Type B pancreatic cell (in vitro differentiated cells): ENCODE data around the gene CFAP74. TPM values are rescaled to one million over a fixed set of nuclear protein-coding genes. Genes with fewer than 3 reads are reported as not detected.

Source experiments
- DNase-seq: peaks from one replicate; pipeline ENCODE4 v3.0.0; 2021; ENCODE audit warnings: mixed read lengths; ENCODE audit not compliant: unreplicated experiment; ENCODE audit errors: extremely low spot score
- H3K27ac Mint-ChIP-seq: 2 replicates; pipeline ENCODE4 v1.8.0; 2021; ENCODE audit warnings: mild to moderate bottlenecking, mixed read lengths
- H3K27me3 Mint-ChIP-seq: 2 replicates; pipeline ENCODE4 v1.8.0; 2021; ENCODE audit warnings: mixed read lengths
- H3K36me3 Mint-ChIP-seq: 2 replicates; pipeline ENCODE4 v1.8.0; 2021; ENCODE audit warnings: mixed read lengths
- H3K4me1 Mint-ChIP-seq: one replicate; pipeline ENCODE4 v1.8.0; 2021; ENCODE audit warnings: mixed read lengths; ENCODE audit not compliant: unreplicated experiment
- H3K4me3 Mint-ChIP-seq: 2 replicates; pipeline ENCODE4 v1.8.0; 2021; ENCODE audit warnings: mild to moderate bottlenecking, mixed read lengths
- H3K9me3 Mint-ChIP-seq: 2 replicates; pipeline ENCODE4 v1.8.0; 2021; ENCODE audit warnings: mixed read lengths
- total RNA-seq: library from RNA; stranded (reverse); gene quantifications from 2 replicates; pipeline ENCODE4 v1.2.1, GENCODE V29; 2021; ENCODE audit warnings: low replicate concordance
- TF ChIP-seq, protein P1 (sequence below): fragments of 200-600 bp; sonication (generic); conservative IDR thresholded peaks from 2 replicates; pipeline ENCODE4 v1.5.0; 2021; ENCODE audit warnings: antibody characterized with exemption, mild to moderate bottlenecking

Gene CFAP74
- total RNA-seq, 1 donor from 2014 or later, result 1.5 TPM

DNA sequence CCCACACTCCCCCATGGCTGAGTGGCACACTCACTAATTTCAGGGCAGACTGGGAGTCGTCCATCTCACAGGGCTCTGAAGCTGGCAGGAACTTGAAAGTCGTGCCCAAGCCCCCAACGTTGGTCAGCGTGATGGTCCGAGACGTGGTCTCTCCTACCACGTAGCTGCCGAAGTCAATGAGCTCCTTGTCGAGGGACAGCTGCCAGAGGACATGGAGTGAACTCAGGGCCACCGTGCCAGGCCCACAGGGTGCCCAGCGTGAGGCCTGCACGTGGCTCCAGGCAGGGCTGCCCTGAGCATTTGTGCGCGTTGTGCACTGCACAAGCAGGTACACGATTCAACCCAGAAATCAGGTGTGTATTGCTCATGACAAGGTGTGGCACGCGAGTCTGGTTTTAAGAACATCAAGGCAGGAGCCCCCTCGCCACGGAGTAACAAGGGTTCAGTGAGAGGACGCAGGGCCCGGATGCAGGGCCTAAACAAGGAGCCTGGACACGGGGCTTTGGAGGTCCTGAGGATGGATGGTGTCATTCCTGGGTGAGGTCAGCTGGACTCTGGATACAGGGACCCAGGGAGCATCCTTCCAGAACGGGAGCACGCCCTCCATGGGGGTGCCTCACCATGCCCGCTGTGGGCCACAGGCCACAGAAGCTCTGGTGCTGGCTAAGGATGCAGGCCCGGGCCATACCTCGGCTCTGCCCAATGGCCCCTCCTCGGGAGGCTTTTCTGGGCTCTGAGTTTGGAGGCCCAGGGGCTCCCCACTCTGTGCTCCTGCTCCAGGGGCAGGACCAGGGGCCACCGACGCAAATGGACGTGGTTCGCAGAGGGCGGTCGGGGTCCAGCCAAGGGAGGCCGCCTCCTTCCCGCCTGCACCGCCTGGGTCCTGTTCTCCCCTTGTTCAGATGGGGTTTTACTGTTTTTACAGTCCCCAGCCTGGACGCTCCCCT, 46.7 kb downstream of the CFAP74 start:
- no peaks in the 10 kb centered on the region for H3K9me3 Mint-ChIP-seq
- TF ChIP-seq, protein P1, sequence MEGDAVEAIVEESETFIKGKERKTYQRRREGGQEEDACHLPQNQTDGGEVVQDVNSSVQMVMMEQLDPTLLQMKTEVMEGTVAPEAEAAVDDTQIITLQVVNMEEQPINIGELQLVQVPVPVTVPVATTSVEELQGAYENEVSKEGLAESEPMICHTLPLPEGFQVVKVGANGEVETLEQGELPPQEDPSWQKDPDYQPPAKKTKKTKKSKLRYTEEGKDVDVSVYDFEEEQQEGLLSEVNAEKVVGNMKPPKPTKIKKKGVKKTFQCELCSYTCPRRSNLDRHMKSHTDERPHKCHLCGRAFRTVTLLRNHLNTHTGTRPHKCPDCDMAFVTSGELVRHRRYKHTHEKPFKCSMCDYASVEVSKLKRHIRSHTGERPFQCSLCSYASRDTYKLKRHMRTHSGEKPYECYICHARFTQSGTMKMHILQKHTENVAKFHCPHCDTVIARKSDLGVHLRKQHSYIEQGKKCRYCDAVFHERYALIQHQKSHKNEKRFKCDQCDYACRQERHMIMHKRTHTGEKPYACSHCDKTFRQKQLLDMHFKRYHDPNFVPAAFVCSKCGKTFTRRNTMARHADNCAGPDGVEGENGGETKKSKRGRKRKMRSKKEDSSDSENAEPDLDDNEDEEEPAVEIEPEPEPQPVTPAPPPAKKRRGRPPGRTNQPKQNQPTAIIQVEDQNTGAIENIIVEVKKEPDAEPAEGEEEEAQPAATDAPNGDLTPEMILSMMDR, result no peak
- no peak for DNase-seq
- H3K4me3 Mint-ChIP-seq, result no peak overlapping the region
- no peaks in the 10 kb centered on the region for H3K36me3 Mint-ChIP-seq
- peaks cover 12% of the 10 kb centered on the region for H3K27me3 Mint-ChIP-seq
- no peak overlapping the region for H3K27ac Mint-ChIP-seq
- peaks cover 9% of the 10 kb centered on the region for H3K4me1 Mint-ChIP-seq

DNA sequence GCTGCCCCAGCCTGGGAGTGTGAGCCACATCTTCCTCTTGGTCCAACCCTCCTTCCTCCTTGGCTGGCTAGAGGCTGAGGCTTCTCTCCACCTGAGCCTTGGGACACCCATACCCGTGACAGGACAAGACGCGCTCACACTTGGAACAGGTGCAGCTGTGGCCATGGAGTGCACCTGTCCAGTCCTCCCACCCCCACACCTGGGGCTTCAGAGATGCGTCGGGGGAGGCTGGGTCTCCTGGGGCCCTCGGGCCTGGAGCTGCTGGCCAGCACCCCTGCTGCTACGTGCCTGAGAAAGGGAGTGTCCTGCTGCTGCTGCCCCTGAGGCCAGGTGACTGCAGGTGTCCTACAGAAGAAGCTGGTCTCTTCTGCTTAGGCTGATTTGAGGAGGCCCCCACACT, 47.5 kb downstream of the CFAP74 start:
- Mint-ChIP-seq H3K27ac (no peak overlapping the region), H3K4me1 (peaks cover 3% of the 10 kb centered on the region), H3K27me3 (peaks cover 15% of the 10 kb centered on the region), H3K9me3 (no peaks in the 10 kb centered on the region), H3K36me3 (no peaks in the 10 kb centered on the region), H3K4me3 (no peak overlapping the region)
- TF ChIP-seq, protein P1, result no peak
- no peak for DNase-seq

DNA sequence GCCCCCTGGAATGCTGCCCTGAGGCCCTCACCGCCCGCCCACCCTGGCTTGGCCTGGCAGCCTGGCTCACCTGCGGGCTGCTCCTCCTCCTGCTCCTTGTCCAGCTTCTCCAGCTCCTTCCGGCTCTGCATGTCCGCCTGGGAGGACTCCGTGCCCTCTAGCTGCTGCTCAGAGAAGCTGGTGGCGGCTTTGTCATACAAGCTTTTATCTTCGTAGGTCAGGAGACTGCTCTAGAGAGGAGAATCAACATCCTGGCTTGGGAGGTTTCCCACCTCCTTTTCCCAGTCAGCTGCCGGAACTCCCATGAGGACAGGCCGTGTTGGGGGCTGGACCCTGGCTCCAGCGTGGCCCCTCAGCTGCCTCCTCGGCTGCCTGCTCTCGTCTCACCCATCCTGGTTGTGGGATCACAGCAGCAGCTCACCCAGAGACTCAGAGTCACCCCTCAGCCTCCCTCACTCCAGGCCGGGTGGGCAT, 47.9 kb downstream of the CFAP74 start:
- Mint-ChIP-seq H3K9me3 (no peaks in the 10 kb centered on the region), H3K4me1 (no peaks in the 10 kb centered on the region), H3K27me3 (peaks cover 11% of the 10 kb centered on the region), H3K36me3 (no peaks in the 10 kb centered on the region), H3K4me3 (no peak overlapping the region), H3K27ac (no peak overlapping the region)
- TF ChIP-seq, protein P1, result no peak
- no peak for DNase-seq

DNA sequence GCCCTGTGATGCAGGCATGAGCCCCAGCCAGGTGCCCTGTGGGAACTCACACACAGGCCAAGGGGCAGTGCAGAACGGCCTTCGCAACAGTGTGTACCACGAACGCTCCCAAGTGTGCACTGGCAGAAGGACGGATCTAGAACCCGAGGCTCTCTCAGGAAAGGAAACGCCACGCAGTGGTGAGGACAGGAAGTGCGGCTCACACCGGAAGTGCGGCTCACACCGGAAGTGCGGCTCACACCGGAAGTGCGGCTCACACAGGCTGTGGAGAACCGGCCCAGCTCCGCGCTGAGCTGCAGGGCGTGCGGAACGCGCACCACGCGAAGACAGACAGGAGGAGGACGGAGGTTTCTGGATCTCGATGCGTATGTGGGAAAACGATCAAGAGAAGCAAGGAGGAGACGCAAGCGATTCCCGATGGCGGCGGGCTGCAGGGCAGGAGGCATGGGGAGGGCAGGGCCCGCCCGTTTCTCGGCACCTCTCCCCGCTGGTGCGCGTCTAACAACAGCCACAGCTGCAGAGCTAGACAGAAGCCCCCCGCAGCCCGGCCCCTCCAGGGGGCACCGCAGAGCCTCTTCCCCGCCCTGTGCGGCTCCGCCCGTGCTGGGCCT, 48.6 kb downstream of the CFAP74 start:
- Mint-ChIP-seq H3K4me1 (no peaks in the 10 kb centered on the region), H3K27me3 (peaks cover 12% of the 10 kb centered on the region), H3K27ac (no peak overlapping the region), H3K4me3 (no peak overlapping the region), H3K9me3 (no peaks in the 10 kb centered on the region), H3K36me3 (no peaks in the 10 kb centered on the region)
- TF ChIP-seq, protein P1, result peak; percentile 56
- no peak for DNase-seq

DNA sequence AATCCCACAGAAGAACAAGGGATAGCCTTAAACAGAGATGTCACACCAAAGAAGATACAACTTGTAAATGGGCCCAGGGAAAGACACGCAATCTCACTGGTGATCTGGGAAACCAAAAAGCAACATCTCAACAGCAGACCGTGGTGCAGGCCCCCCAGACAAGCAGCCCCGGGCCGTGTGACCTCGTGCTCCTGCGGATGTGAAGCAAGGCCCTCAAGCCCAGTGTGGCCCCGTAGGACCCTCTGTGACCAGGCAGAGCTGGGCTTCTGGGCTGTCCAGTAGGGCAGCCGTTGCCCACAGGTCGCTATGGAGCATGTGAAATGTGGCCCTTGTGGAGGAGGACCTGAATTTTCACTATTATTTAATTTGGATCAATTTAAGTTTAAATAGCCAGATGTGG, 49.6 kb downstream of the CFAP74 start:
- no peak for DNase-seq
- H3K27me3 Mint-ChIP-seq, result peaks cover 14% of the 10 kb centered on the region
- TF ChIP-seq, protein P1, result no peak
- no peaks in the 10 kb centered on the region for H3K4me1 Mint-ChIP-seq
- no peak overlapping the region for H3K27ac Mint-ChIP-seq
- no peak overlapping the region for H3K4me3 Mint-ChIP-seq
- no peaks in the 10 kb centered on the region for H3K9me3 Mint-ChIP-seq
- no peaks in the 10 kb centered on the region for H3K36me3 Mint-ChIP-seq
